K562 (cell line): ENCODE measurements around the gene MIF. TPM values are rescaled to one million over a fixed set of nuclear protein-coding genes. Genes with fewer than 3 reads are reported as not detected.

ENCODE experiments used
- ATAC-seq: fragments of 200-7000 bp; cut with Tn5 transposase; 3 replicates; pipeline ENCODE4 v1.9.1; 2020; ENCODE audit warnings: moderate library complexity
- BruUV-seq: library from RNA; stranded (reverse); fragments of 400-500 nt; replicated peaks from 2 replicates; lab custom pipeline; 2021; lab: Mats Ljungman, UMichigan
- CTCF ChIA-PET: fragments of 300-600 bp; formaldehyde crosslinking; extraction: SDS; loops from one replicate; lab custom pipeline; 2021; ENCODE audit warnings: low intra/inter-chr PET ratio; lab: Yijun Ruan, JAX
- POLR2A ChIA-PET: fragments of 300-600, 350-650 bp; sonication (Branson Sonifier 250); formaldehyde crosslinking; extraction: SDS; loops from one replicate; lab custom pipeline; 2021; ENCODE audit warnings: antibody characterized with exemption, inconsistent platforms; lab: Yijun Ruan, JAX
- DNase-seq, 4 experiments: peaks; one replicate each; pipeline versions ENCODE4 v3.0.0 to v3.0.0-alpha.2; 2011 to 2018; ENCODE audit warnings: low spot score in 3 of 4, mixed read lengths in 3 of 4; ENCODE audit errors: extremely low read depth in 1 of 4
- FAIRE-seq: peaks from 2 replicates; lab custom pipeline; 2011; peaks lifted over from hg19 to GRCh38; lab: Jason Lieb, UNC
- H2AFZ ChIP-seq: 2 replicates; pipeline ENCODE4 v1.6.0; 2011; ENCODE audit warnings: low read depth, low read length, control low read depth, inconsistent platforms
- H3K27ac ChIP-seq: fragments of 200-600 bp; 3 replicates; pipeline ENCODE4 v1.8.0; 2011; ENCODE audit warnings: low read depth, mild to moderate bottlenecking, control low read depth, inconsistent platforms, low read length, moderate library complexity, mixed read lengths; ENCODE audit errors: extremely low read depth
- H3K27me3 ChIP-seq, 2 experiments: fragments of 300-600 bp in 1 of 2; 2 replicates in 1 of 2; 3 replicates in 1 of 2; pipeline versions ENCODE4 v1.6.0 to v1.8.0; 2011; ENCODE audit warnings: inconsistent platforms in 2 of 2, low read length in 2 of 2, mild to moderate bottlenecking in 1 of 2, mixed read lengths in 1 of 2, moderate library complexity in 1 of 2; ENCODE audit not compliant: control insufficient read depth in 2 of 2, insufficient read depth in 2 of 2
- H3K36me3 ChIP-seq: fragments of 300-600 bp; 3 replicates; pipeline ENCODE4 v1.8.0; 2011; ENCODE audit warnings: mild to moderate bottlenecking, low read length, inconsistent platforms; ENCODE audit not compliant: control insufficient read depth, insufficient read depth
- H3K4me1 ChIP-seq, 2 experiments: fragments of 200-600 bp in 1 of 2; replicated peaks in 1 of 2; 2 replicates in 1 of 2; 3 replicates in 1 of 2; pipeline versions ENCODE4 v1.5.1 to v1.8.0; 2011; ENCODE audit warnings: inconsistent platforms in 2 of 2, low read length in 2 of 2, mild to moderate bottlenecking in 1 of 2, mixed read lengths in 1 of 2, moderate library complexity in 1 of 2; ENCODE audit not compliant: control insufficient read depth in 2 of 2, insufficient read depth in 2 of 2
- H3K4me2 ChIP-seq: 2 replicates; pipeline ENCODE4 v1.6.1; 2011; ENCODE audit warnings: low read length, control low read depth, inconsistent platforms, mixed read lengths; ENCODE audit not compliant: insufficient read depth
- H3K4me3 ChIP-seq: fragments of 200-600 bp; sonication (generic), shearing (Covaris generic); 2 replicates; pipeline ENCODE4 v1.5.1; 2016; ENCODE audit warnings: control low read depth, inconsistent platforms
- H3K79me2 ChIP-seq: fragments of 200-600 bp; 3 replicates; pipeline ENCODE4 v1.8.0; 2011; ENCODE audit warnings: low read length, inconsistent platforms; ENCODE audit not compliant: control insufficient read depth, insufficient read depth
- H3K9ac ChIP-seq, 2 experiments: 2 replicates each; pipeline versions ENCODE4 v1.6.0 to v1.6.1; 2011; ENCODE audit warnings: low read depth in 2 of 2, low read length in 2 of 2, control low read depth in 1 of 2, inconsistent platforms in 1 of 2, mild to moderate bottlenecking in 1 of 2, mixed read lengths in 1 of 2; ENCODE audit not compliant: insufficient read depth in 1 of 2
- H3K9me1 ChIP-seq: one replicate; pipeline ENCODE4 v1.6.0; 2011; ENCODE audit warnings: inconsistent platforms, mild to moderate bottlenecking, low read length, moderate library complexity; ENCODE audit not compliant: control insufficient read depth, insufficient read depth
- H3K9me3 ChIP-seq: replicated peaks from 2 replicates; pipeline ENCODE4 v1.5.1; 2011; ENCODE audit warnings: low read depth, low read length, inconsistent platforms; ENCODE audit not compliant: control insufficient read depth, insufficient read depth
- H4K20me1 ChIP-seq: replicated peaks from 2 replicates; pipeline ENCODE4 v1.6.1; 2011; ENCODE audit warnings: low read length, inconsistent platforms, mixed read lengths; ENCODE audit not compliant: control insufficient read depth, insufficient read depth
- ARNT ChIP-seq, 2 experiments: fragments of 450-650 bp; IDR thresholded peaks; 2 replicates each; pipeline ENCODE4 v1.6.1; 2016; ENCODE audit warnings: mild to moderate bottlenecking in 1 of 2
- CTCF ChIP-seq, 3 experiments: IDR thresholded peaks in 2 of 3; conservative IDR thresholded peaks in 1 of 3; 2 replicates each; pipeline ENCODE4 v1.5.1; 2011 to 2012; ENCODE audit warnings: low read length in 3 of 3, mild to moderate bottlenecking in 3 of 3, control low read depth in 2 of 3, improper control_type of control experiment in 1 of 3, inconsistent platforms in 1 of 3, low read depth in 1 of 3, mixed read lengths in 1 of 3, moderate library complexity in 1 of 3; ENCODE audit not compliant: insufficient read depth in 2 of 3
- ERF ChIP-seq: fragments of 450-650 bp; formaldehyde crosslinking; IDR thresholded peaks from 2 replicates; pipeline ENCODE4 v1.4.0; 2020; ENCODE audit warnings: mild to moderate bottlenecking, mixed read lengths
- HBP1 ChIP-seq: fragments of 450-650 bp; formaldehyde crosslinking; IDR thresholded peaks from 2 replicates; pipeline ENCODE4 v1.4.0; 2022; ENCODE audit warnings: missing genetic modification characterization
- LEF1 ChIP-seq: fragments of 450-650 bp; IDR thresholded peaks from 2 replicates; pipeline ENCODE4 v1.6.1; 2016; ENCODE audit warnings: mild to moderate bottlenecking
- MBD2 ChIP-seq: sonication (generic); IDR thresholded peaks from 2 replicates; pipeline ENCODE4 v1.6.1; 2016; ENCODE audit warnings: low read depth, borderline replicate concordance
- NR2C2 ChIP-seq, 2 experiments: fragments of 200-800 bp in 1 of 2; sonication (Bioruptor generic) in 1 of 2; sonication (generic) in 1 of 2; formaldehyde crosslinking in 1 of 2; IDR thresholded peaks; 2 replicates each; pipeline versions ENCODE4 v1.6.1 to v1.8.0; 2016 to 2022; ENCODE audit warnings: mild to moderate bottlenecking in 1 of 2, missing compliant biosample characterization in 1 of 2, missing genetic modification characterization in 1 of 2, missing genetic modification reagents in 1 of 2
- PCBP2 ChIP-seq: fragments of 200-400 bp; formaldehyde crosslinking; IDR thresholded peaks from 2 replicates; pipeline ENCODE4 v1.6.1; 2018; ENCODE audit warnings: low read length, low read depth, mild to moderate bottlenecking, moderate library complexity; ENCODE audit not compliant: poor library complexity, severe bottlenecking
- ZFX ChIP-seq: sonication (generic); formaldehyde crosslinking; IDR thresholded peaks from 2 replicates; pipeline ENCODE4 v1.8.0; 2022; ENCODE audit warnings: mild to moderate bottlenecking, missing genetic modification reagents, moderate library complexity
- ZNF384 ChIP-seq: IDR thresholded peaks from 2 replicates; pipeline ENCODE4 v1.6.1; 2012; ENCODE audit warnings: low read depth, low read length, improper control_type of control experiment
- ZNF586 ChIP-seq: fragments of 450-650 bp; formaldehyde crosslinking; conservative IDR thresholded peaks from 2 replicates; pipeline ENCODE4 v1.4.0; 2020; ENCODE audit warnings: mild to moderate bottlenecking, moderate library complexity
- ZNF592 ChIP-seq: fragments of 450-650 bp; IDR thresholded peaks from 2 replicates; pipeline ENCODE4 v1.6.1; 2017; ENCODE audit warnings: antibody characterized with exemption, mild to moderate bottlenecking
- ZNF75A ChIP-seq: fragments of 450-650 bp; formaldehyde crosslinking; IDR thresholded peaks from 2 replicates; pipeline ENCODE4 v1.4.0; 2020; ENCODE audit warnings: mild to moderate bottlenecking
- WGBS: fragments of 100-300 bp; shearing (Covaris generic); methylation state at CpG from one replicate; pipeline ENCODE4 v1.1.6; 2016; ENCODE audit warnings: low coverage, mixed read lengths; ENCODE audit not compliant: insufficient coverage; ENCODE audit errors: missing lambda C conversion rate; 5-methylcytosine and 5-hydroxymethylcytosine counted together
- in situ Hi-C: fragments of 300-500 bp; cut with MboI; formaldehyde crosslinking; loops from 4 replicates; pipeline ENCODE4 v1.15.0; 2018; ENCODE audit warnings: inconsistent platforms, mixed read lengths
- intact Hi-C: fragments of 100-400 bp; cut with micrococcal nuclease; formaldehyde crosslinking; loops from 2 replicates; pipeline ENCODE4 v1.14.2; 2022
- polyA plus RNA-seq, 8 experiments: library from polyadenylated mRNA; depleted of rRNA in 4 of 8; stranded (reverse) in 5 of 8; unstranded in 3 of 8; fragments of >200 nt; fragmentation: Nextera tagmentation in 2 of 8; fragmentation: Illumina TruSeq in 1 of 8; extraction: Ambion mirVana in 2 of 8; extraction: Trizol in 1 of 8; gene quantifications; 2 replicates each; pipeline versions ENCODE4 v1.2.1 to v1.2.3, GENCODE V29; 2011 to 2014; ENCODE audit warnings: inconsistent platforms in 1 of 8, missing spikeins in 1 of 8
- total RNA-seq, 7 experiments: library from RNA; depleted of rRNA in 6 of 7; stranded (reverse); fragments of >200 nt in 6 of 7; fragmentation: Illumina TruSeq in 2 of 7; extraction: Trizol in 2 of 7; gene quantifications; 2 replicates each; pipeline versions ENCODE4 v1.2.1 to v1.2.3, GENCODE V29; 2011 to 2021; ENCODE audit warnings: low replicate concordance in 1 of 7

MIF gene
- total and polyA plus RNA-seq, 9 of the 15 experiments (the other 6 are each of a cell fraction or from before 2014, with no cell fraction given) = 7.4 to 666 (median 193) TPM

GRCh38 chr22:23888615-23889401, 5.4 kb upstream of the MIF start:
- 50% methylated on average over 5 of the region's 11 CpGs for WGBS
- POLR2A ChIA-PET = interaction anchor here (0.6 to 0.7 kb wide), 3 partner anchors 8 to 310 kb away, joined by 3 to 4 read pairs (median 3); no protein-coding TSS in a partner anchor
- H3K9me3 ChIP-seq = peaks cover 4% of the 10 kb centered on the region; the same call in 1 of the 2 replicates
- H3K4me3 ChIP-seq = no peak overlapping the region
- no peaks in the 10 kb centered on the region for H4K20me1 ChIP-seq
- H3K9ac ChIP-seq = peak overlapping the region; percentile 53 to 61; a peak in 3 of 4 replicates
- in situ Hi-C loops = no loop called here
- no peaks in the 10 kb centered on the region for H3K36me3 ChIP-seq
- H3K9me1 ChIP-seq = no peaks in the 10 kb centered on the region
- intact Hi-C loops = no loop called here
- DNase-seq (peak; percentile 19 to 49 (median 34)), ATAC-seq (peak; percentile 80), FAIRE-seq (no peak)
- no peak overlapping the region for H3K4me2 ChIP-seq
- no TSS peak for BruUV-seq
- peak overlapping the region; percentile 76 for H2AFZ ChIP-seq
- H3K27ac ChIP-seq = peak overlapping the region; percentile 82; the same call in 2 of the 3 replicates
- H3K27me3 ChIP-seq = no peaks in the 10 kb centered on the region
- CTCF ChIA-PET = interaction anchor here (0.5 kb wide), 1 partner anchor 448 kb away, joined by 3 read pairs; no protein-coding TSS in a partner anchor
- peaks cover 19 to 27% of the 10 kb centered on the region in 2 experiments for H3K4me1 ChIP-seq
- peaks cover 6% of the 10 kb centered on the region; the same call in 1 of the 3 replicates for H3K79me2 ChIP-seq
- TF ChIP-seq HBP1 (CRISPR knock-in tag) = no peak
- peak; percentile 22; the same call in 1 of the 2 replicates for TF ChIP-seq ZNF592
- TF ChIP-seq NR2C2 (CRISPR knock-in tag; IDR thresholded peaks at IDR 0.05) = no peak
- 0 out of 2 replicates have a peak, but pooled peaks have one; percentile 24 for TF ChIP-seq NR2C2 (tag; IDR thresholded peaks at IDR 0.05)
- TF ChIP-seq ZNF75A (CRISPR knock-in tag) = no peak
- TF ChIP-seq ZFX (CRISPR knock-in tag) = peak; percentile 47
- TF ChIP-seq PCBP2 = no peak
- no peak for TF ChIP-seq MBD2
- peak; percentile 18 to 40 (median 32); a peak in 2 of 6 replicates for TF ChIP-seq CTCF (IDR thresholded peaks at IDR 0.05 in 2 of 3, conservative IDR thresholded peaks at IDR 0.05 in 1 of 3; ENCODE audit: insufficient read depth in 2 of 3, low read depth in 1 of 3, low read length in 3 of 3)
- TF ChIP-seq ZNF586 (CRISPR knock-in tag) = no peak
- TF ChIP-seq LEF1 = 0 out of 2 replicates have a peak, but pooled peaks have one; percentile 11
- no peak for TF ChIP-seq ERF (CRISPR knock-in tag)
- 0 out of 4 replicates have a peak, but pooled peaks of 1 of the 2 experiments have one; percentile 10 for TF ChIP-seq ARNT (IDR thresholded peaks at IDR 0.05)
- TF ChIP-seq ZNF384 = peak; percentile 86
